Measurements from ENCODE around the gene ST3GAL5.

DNA sequence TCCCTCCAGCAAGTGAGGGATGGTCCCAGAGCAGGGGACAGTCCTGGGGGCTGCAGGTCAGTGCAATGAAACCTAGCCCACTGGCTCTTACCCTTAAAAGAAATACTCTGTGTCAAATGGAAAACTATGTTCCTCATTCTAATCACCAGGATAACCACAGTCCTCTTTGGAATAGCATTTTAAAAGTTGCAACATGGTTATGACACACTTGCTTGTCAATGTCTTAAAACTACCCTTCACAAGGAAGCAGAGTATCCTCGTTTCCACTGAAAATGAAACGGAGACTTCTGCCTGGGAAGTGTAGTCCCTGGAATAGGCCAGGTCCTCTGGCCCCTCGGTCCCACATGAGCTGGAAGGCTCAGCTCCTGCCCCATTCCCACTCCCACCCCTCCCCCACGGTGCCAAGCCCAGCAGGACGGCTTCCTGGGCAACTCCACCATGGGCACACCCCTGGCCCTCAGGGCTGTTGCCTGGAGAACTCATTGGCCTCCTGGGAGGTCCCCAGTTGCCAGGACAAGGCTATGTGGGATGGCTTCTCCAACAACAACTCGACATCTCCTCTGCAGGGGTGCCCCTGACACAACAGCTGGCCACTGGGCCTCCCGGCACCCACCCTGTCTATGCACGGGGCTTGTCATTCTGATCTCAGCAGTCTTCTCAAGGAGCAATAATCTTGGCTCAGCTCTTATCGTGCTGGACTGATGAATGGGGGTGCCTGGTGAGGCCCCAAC, 38.3 kb upstream of the ST3GAL5 start:
- TF ChIP-seq CTCF (IDR thresholded peaks at IDR 0.05) (no peak), POLR2A (IDR thresholded peaks at IDR 0.05) (no peak)
